ENCODE results near the gene COL9A2.

The COL9A2 gene

DNA sequence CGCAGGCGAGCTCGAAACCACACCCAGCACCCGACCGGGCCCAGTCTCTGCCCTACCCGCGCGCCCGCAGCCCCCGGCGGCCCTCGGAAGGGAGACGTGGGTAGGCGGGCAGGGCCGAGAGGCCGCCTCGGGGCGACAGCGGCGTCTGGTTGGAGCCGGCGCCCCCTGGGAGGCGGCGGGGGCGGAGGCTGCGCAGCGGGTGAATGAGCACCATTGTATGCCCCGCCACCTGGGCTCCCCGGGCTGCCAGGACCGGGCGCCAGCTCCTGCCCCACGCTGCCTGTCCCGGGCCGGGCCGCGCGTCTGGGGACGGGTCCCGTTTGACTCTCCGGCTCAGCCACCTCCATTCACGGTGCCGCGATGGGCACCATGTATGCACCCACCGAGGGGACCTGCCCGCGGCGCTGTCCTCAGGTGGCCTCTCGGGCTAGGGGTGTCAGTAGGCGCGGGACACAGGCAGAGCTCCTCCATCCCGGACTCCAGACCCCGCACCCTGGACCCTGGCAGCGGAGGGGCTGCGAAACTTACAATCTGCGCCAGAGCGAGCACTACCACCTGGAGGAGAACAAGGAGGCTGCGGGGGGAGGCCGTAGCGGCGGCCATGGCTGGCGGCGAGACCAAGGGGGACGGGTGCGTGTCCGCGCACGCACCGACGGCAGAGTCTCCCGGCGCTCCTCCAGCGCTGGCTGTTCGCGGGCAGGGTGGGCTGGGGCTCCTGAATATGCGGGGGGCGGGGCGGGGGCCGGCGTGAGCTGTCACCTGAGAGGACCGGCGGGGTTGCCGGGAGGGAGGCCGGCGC is at the start of gene COL9A2:
Gene COL9A2 (minus strand): TSS at position 692 of the 799 bp plus-strand sequence. CDS start 89 bp downstream, at position 603.
- TF ChIP-seq, protein P1, sequence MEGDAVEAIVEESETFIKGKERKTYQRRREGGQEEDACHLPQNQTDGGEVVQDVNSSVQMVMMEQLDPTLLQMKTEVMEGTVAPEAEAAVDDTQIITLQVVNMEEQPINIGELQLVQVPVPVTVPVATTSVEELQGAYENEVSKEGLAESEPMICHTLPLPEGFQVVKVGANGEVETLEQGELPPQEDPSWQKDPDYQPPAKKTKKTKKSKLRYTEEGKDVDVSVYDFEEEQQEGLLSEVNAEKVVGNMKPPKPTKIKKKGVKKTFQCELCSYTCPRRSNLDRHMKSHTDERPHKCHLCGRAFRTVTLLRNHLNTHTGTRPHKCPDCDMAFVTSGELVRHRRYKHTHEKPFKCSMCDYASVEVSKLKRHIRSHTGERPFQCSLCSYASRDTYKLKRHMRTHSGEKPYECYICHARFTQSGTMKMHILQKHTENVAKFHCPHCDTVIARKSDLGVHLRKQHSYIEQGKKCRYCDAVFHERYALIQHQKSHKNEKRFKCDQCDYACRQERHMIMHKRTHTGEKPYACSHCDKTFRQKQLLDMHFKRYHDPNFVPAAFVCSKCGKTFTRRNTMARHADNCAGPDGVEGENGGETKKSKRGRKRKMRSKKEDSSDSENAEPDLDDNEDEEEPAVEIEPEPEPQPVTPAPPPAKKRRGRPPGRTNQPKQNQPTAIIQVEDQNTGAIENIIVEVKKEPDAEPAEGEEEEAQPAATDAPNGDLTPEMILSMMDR (conservative IDR thresholded peaks at IDR 0.05; ENCODE audit: low read depth, low read length) = no peak
- DNase-seq (ENCODE audit: low read depth) = no peak
- peak within 1 kb of the TSS; percentile 48 for H3K4me3 ChIP-seq (ENCODE audit: low read depth, low read length)

DNA sequence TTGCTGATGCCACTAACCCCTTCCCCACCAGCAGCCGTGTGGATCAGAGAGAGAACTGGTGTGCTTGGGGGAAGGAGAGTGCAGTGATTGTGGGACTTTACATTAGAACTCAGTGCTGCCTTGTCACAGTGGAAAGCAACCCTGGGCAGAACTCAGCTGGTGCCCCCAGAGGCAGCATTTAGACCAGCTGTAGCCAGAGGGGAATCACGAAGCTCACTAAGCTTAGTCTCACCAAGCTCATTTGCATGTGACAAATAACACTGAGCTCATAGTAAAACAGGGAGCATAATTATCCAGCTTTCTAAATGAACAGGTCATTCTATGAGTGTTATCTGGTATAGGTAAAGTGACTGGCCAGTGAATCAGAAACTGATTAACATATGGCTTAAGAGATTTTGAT is 46.6 kb upstream of the COL9A2 start:
- DNase-seq (ENCODE audit: low read depth) = no peak
- TF ChIP-seq, protein P1 (conservative IDR thresholded peaks at IDR 0.05; ENCODE audit: low read depth, low read length) = no peak

DNA sequence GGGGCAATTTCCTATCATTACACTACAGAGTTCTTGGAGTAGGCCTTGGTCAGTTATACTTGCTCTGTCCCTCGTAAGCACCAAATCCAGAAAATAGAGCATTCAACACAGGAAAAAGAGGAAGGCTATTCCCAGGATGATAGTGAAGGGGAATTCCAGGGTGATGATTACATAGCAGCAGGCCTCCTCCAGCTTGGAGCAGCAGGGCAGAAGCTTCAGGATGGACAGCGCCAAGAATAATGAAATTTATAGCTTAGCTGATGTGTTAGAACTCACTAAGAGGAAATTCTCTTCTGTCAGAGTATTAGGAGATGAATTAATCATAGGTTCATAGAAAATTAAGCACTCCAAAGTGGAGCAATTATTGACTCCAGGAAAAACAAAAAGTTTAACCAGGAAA is 45.6 kb upstream of the COL9A2 start:
- peak; percentile 48 for DNase-seq (ENCODE audit: low read depth)
- no peak overlapping the region for H3K4me3 ChIP-seq (ENCODE audit: low read depth, low read length)
- TF ChIP-seq, protein P1 (conservative IDR thresholded peaks at IDR 0.05; ENCODE audit: low read depth, low read length) = no peak

More for the DNA sequence above, 46.6 kb upstream of the COL9A2 start:
- H3K4me3 ChIP-seq (ENCODE audit: low read depth, low read length) = no peak overlapping the region

DNA sequence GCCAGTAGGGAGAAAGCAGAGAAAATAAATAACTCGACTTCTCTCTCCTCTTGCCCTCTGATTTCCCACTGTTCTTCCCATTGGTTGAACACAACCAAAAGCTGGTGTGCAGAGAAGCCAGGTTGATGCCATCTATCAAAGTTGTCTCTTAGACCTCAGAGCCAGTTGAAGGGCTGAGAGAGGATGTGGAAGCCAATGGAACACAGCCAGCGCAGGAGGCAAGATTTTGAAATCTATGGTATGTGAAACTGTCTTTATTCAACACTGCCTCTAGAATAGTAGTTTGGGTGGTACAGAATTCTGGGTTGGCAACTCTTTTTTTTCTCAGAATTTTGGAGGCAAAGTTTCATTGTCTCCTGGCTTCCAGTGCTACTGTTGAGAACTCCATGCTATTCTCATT is 45.1 kb upstream of the COL9A2 start:
- TF ChIP-seq, protein P1 (conservative IDR thresholded peaks at IDR 0.05; ENCODE audit: low read depth, low read length) = no peak
- no peak overlapping the region for H3K4me3 ChIP-seq (ENCODE audit: low read depth, low read length)
- DNase-seq (ENCODE audit: low read depth) = no peak

DNA sequence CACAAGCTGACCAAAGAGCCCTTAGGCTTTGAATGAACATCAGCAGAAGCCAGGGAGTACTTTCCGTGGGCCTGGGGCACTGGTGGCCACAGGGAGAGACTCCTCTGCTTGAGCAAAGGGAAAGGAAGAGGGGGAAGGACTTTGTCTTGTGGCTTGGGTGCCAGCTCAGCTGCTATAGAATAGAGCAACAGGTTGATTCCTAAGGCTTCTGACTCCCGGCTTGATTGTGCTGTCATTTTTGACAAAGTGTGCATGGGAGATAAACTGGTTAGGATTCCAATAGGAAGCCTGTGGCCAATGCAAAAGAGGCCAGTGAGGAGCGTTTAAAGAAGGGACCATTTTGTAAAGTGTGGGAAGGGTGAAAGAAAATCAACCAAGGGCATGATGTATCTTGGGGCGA is 44.6 kb upstream of the COL9A2 start:
- H3K4me3 ChIP-seq (ENCODE audit: low read depth, low read length) = no peak overlapping the region
- TF ChIP-seq, protein P1 (conservative IDR thresholded peaks at IDR 0.05; ENCODE audit: low read depth, low read length) = no peak
- no peak for DNase-seq (ENCODE audit: low read depth)

DNA sequence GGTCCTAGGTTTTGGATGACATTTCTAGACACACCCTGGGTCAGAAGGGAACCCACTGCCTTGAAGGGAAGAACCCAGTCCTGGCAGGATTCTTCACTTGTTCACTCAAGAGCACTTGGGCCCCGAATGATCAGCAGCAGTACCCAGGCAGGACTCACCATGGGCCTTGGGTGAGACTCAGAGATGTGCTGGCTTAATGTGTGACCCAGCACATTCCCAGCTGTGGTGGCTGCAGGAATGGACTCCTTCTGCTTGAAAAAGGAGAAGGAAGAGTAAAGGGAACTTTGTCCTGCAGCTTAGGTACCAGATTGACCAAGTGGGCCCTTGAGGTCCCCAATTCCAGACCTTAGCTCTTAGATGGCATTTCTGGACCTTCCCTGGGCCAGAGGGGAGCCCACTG is 44.1 kb upstream of the COL9A2 start:
- no peak overlapping the region for H3K4me3 ChIP-seq (ENCODE audit: low read depth, low read length)
- no peak for DNase-seq (ENCODE audit: low read depth)
- TF ChIP-seq, protein P1 (conservative IDR thresholded peaks at IDR 0.05; ENCODE audit: low read depth, low read length) = no peak

DNA sequence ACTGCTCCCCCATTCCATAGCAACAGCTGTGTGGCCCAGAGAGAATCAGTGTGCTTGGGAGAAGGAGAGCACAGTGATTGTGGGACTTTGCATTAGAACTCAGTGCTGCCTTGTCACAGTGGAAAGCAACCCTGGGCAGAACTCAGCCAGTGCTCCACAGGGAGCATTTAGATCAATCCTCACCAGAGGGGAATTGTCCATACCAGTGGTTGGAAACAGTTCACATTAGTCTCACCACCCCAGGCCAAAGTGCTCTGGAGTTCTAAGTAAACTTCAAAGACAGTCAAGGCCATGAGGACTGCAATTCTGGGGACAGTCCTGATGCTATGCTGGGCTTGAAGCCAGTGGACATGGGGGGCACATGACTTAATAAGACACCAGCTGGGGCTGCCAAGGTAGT is 43.5 kb upstream of the COL9A2 start:
- no peak overlapping the region for H3K4me3 ChIP-seq (ENCODE audit: low read depth, low read length)
- TF ChIP-seq, protein P1 (conservative IDR thresholded peaks at IDR 0.05; ENCODE audit: low read depth, low read length) = no peak
- DNase-seq (ENCODE audit: low read depth) = no peak
